Measurements from ENCODE around the gene MYO10.

MYO10 gene

DNA sequence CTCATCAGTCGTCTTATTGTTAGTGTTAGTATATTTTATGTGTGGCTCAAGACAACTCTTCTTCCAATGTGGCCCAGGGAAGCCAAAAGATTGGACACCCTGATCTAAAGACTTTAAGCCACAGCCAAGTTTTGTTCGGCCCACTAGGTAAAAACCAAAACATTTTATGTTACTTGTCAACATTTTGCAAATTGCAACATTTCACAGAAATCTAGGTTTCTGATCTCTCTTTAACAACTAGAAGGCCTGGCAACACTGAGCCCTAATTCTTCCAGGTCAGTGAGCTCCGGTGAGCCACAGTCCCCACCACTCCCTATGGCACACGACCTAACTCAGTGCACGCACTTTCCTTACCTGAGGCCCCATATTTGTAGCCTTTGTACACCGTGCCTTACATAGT, 24.0 kb downstream of the MYO10 start:
- Histone ChIP-seq H3K9ac (ENCODE audit: low read depth, low read length) (no peak overlapping the region), H3K27me3 (ENCODE audit: insufficient read depth, low read length, poor library complexity) (no peaks in the 10 kb centered on the region), H3K4me1 (ENCODE audit: insufficient read depth, low read length) (no peaks in the 10 kb centered on the region), H3K9me3 (ENCODE audit: insufficient read depth, low read length, severe bottlenecking) (no peaks in the 10 kb centered on the region), H4K20me1 (ENCODE audit: insufficient read depth, low read length) (no peaks in the 10 kb centered on the region), H3K79me2 (ENCODE audit: insufficient read depth, low read length) (no peaks in the 10 kb centered on the region), H3K36me3 (ENCODE audit: insufficient read depth, low read length) (no peaks in the 10 kb centered on the region), H3K27ac (ENCODE audit: low read length) (no peak overlapping the region), H3K4me3 (ENCODE audit: low read depth in 1 of 2, low read length in 2 of 2) (no peak overlapping the region), H2AFZ (ENCODE audit: low read depth, low read length) (no peak overlapping the region), H3K4me2 (ENCODE audit: insufficient read depth, low read length) (no peak overlapping the region)
- no peak for TF ChIP-seq EZH2 (IDR thresholded peaks at IDR 0.05; ENCODE audit: borderline replicate concordance, low read depth, low read length, severe bottlenecking)
- TF ChIP-seq, protein P1, sequence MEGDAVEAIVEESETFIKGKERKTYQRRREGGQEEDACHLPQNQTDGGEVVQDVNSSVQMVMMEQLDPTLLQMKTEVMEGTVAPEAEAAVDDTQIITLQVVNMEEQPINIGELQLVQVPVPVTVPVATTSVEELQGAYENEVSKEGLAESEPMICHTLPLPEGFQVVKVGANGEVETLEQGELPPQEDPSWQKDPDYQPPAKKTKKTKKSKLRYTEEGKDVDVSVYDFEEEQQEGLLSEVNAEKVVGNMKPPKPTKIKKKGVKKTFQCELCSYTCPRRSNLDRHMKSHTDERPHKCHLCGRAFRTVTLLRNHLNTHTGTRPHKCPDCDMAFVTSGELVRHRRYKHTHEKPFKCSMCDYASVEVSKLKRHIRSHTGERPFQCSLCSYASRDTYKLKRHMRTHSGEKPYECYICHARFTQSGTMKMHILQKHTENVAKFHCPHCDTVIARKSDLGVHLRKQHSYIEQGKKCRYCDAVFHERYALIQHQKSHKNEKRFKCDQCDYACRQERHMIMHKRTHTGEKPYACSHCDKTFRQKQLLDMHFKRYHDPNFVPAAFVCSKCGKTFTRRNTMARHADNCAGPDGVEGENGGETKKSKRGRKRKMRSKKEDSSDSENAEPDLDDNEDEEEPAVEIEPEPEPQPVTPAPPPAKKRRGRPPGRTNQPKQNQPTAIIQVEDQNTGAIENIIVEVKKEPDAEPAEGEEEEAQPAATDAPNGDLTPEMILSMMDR (IDR thresholded peaks at IDR 0.05; ENCODE audit: borderline replicate concordance, extremely low read depth, low read length, poor library complexity, severe bottlenecking), result no peak
- DNase-seq, result no peak
- no peak for ATAC-seq (ENCODE audit: insufficient read depth, low read depth)

DNA sequence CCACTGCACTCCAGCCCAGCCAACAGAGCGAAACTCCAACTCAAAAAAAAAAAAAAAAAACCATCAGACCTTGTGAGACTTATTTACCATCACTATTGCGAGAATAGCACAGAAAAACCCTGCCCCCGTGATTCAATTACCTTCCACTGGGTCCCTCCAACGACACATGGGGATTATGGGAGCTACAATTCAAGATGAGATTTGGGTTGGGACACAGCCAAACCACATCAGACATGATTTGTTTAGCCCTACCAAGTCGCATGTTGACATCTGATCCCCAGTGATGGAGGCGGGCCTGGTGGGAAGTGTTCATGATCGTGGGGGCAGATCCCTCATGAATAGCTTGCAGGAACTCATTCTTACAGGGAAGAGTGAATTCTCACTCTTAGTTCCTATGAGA, 26.6 kb downstream of the MYO10 start:
- ATAC-seq (ENCODE audit: insufficient read depth, low read depth) (no peak), DNase-seq (peak; percentile 10)
- Histone ChIP-seq H3K9me3 (ENCODE audit: insufficient read depth, low read length, severe bottlenecking) (peaks cover 3% of the 10 kb centered on the region), H3K79me2 (ENCODE audit: insufficient read depth, low read length) (no peaks in the 10 kb centered on the region), H3K27me3 (ENCODE audit: insufficient read depth, low read length, poor library complexity) (no peaks in the 10 kb centered on the region), H2AFZ (ENCODE audit: low read depth, low read length) (no peak overlapping the region), H3K4me3 (ENCODE audit: low read depth in 1 of 2, low read length in 2 of 2) (no peak overlapping the region), H3K4me1 (ENCODE audit: insufficient read depth, low read length) (no peaks in the 10 kb centered on the region), H4K20me1 (ENCODE audit: insufficient read depth, low read length) (no peaks in the 10 kb centered on the region), H3K27ac (ENCODE audit: low read length) (no peak overlapping the region), H3K4me2 (ENCODE audit: insufficient read depth, low read length) (no peak overlapping the region), H3K36me3 (ENCODE audit: insufficient read depth, low read length) (no peaks in the 10 kb centered on the region), H3K9ac (ENCODE audit: low read depth, low read length) (no peak overlapping the region)
- TF ChIP-seq, protein P1 (IDR thresholded peaks at IDR 0.05; ENCODE audit: borderline replicate concordance, extremely low read depth, low read length, poor library complexity, severe bottlenecking), result no peak

DNA sequence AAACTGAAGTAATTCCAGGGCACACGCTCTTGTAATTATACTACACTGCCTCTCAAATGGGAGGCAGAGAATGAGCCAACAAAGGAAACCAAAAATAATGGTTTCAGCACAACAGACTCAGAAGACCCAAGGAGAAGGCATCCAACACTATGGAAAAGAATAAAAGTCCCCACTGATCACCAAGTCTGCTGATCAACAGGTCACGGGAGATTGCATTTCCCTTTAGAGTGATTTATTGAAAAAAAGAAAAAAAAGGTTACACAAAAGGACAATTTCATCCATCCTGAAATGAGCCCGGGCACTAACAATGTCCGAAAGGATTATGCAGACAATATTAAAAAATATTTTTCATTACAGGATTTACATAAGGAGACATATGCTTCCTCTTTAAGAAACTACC, 28.8 kb downstream of the MYO10 start:
- H3K4me1 ChIP-seq (ENCODE audit: insufficient read depth, low read length), result no peaks in the 10 kb centered on the region
- H3K4me3 ChIP-seq (ENCODE audit: low read depth in 1 of 2, low read length in 2 of 2), result no peak overlapping the region
- no peak overlapping the region for H3K9ac ChIP-seq (ENCODE audit: low read depth, low read length)
- no peaks in the 10 kb centered on the region for H3K79me2 ChIP-seq (ENCODE audit: insufficient read depth, low read length)
- TF ChIP-seq, protein P1 (IDR thresholded peaks at IDR 0.05; ENCODE audit: borderline replicate concordance, extremely low read depth, low read length, poor library complexity, severe bottlenecking), result no peak
- no peak for TF ChIP-seq EZH2 (IDR thresholded peaks at IDR 0.05; ENCODE audit: borderline replicate concordance, low read depth, low read length, severe bottlenecking)
- no peak for DNase-seq
- no peak overlapping the region for H3K4me2 ChIP-seq (ENCODE audit: insufficient read depth, low read length)
- H3K27ac ChIP-seq (ENCODE audit: low read length), result no peak overlapping the region
- no peaks in the 10 kb centered on the region for H3K27me3 ChIP-seq (ENCODE audit: insufficient read depth, low read length, poor library complexity)
- no peaks in the 10 kb centered on the region for H3K36me3 ChIP-seq (ENCODE audit: insufficient read depth, low read length)
- H2AFZ ChIP-seq (ENCODE audit: low read depth, low read length), result no peak overlapping the region
- no peak for ATAC-seq (ENCODE audit: insufficient read depth, low read depth)
- no peaks in the 10 kb centered on the region for H4K20me1 ChIP-seq (ENCODE audit: insufficient read depth, low read length)
- peaks cover 3% of the 10 kb centered on the region for H3K9me3 ChIP-seq (ENCODE audit: insufficient read depth, low read length, severe bottlenecking)

DNA sequence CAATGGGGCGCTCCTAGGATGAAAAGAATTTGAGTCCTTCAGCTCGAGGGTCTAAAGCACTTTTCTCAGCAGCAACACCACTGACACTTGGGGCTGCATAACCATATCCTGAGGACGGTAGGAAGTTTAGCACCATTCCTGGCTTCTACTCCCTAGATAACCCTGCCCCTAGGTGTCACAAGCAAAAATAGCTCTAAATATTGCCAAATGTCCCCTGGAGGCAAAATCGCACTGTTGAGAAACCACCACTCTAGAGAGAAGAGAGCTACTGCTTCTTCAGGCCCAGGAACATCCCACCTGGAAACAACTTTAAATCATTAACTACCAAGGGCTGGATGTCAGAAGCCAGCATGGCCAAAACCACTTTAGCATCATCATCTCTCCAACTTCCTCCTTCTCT, 29.8 kb downstream of the MYO10 start:
- ATAC-seq (ENCODE audit: insufficient read depth, low read depth) (no peak), DNase-seq (no peak)
- H3K4me2 ChIP-seq (ENCODE audit: insufficient read depth, low read length), result no peak overlapping the region
- no peak overlapping the region for H3K27ac ChIP-seq (ENCODE audit: low read length)
- no peak overlapping the region for H2AFZ ChIP-seq (ENCODE audit: low read depth, low read length)
- H3K36me3 ChIP-seq (ENCODE audit: insufficient read depth, low read length), result no peaks in the 10 kb centered on the region
- H4K20me1 ChIP-seq (ENCODE audit: insufficient read depth, low read length), result no peaks in the 10 kb centered on the region
- H3K27me3 ChIP-seq (ENCODE audit: insufficient read depth, low read length, poor library complexity), result no peaks in the 10 kb centered on the region
- H3K4me1 ChIP-seq (ENCODE audit: insufficient read depth, low read length), result no peaks in the 10 kb centered on the region
- no peak overlapping the region for H3K9ac ChIP-seq (ENCODE audit: low read depth, low read length)
- no peaks in the 10 kb centered on the region for H3K79me2 ChIP-seq (ENCODE audit: insufficient read depth, low read length)
- H3K4me3 ChIP-seq (ENCODE audit: low read depth in 1 of 2, low read length in 2 of 2), result no peak overlapping the region
- H3K9me3 ChIP-seq (ENCODE audit: insufficient read depth, low read length, severe bottlenecking), result peaks cover 3% of the 10 kb centered on the region
- TF ChIP-seq, protein P1 (IDR thresholded peaks at IDR 0.05; ENCODE audit: borderline replicate concordance, extremely low read depth, low read length, poor library complexity, severe bottlenecking), result no peak
- no peak for TF ChIP-seq EZH2 (IDR thresholded peaks at IDR 0.05; ENCODE audit: borderline replicate concordance, low read depth, low read length, severe bottlenecking)
